ENCODE results near the gene SKOR1. TPM values are rescaled to one million over a fixed set of nuclear protein-coding genes. Genes with fewer than 3 reads are reported as not detected.

The SKOR1 gene
- total RNA-seq, 1 donor from 2014 or later: 0.21 TPM

DNA sequence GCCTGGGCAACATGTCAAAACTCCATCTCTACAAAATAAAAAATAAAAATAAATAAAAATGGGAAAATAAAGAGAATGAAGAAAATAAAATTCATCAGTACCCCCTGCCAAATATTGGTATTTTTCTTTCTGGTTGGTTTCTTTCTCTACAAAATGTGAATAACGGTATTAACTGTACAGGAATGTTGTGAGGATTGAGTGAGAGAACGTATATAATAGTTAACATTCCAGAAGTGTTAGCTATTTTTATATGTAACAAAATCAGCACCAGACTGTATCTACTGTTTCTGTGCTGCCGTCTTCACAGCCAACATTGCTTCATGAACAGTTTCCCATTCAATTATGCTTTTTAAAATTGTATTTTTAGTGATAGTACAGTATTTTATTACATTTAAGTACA is 40.0 kb downstream of the SKOR1 start:
- no peak for TF ChIP-seq CTCF (IDR thresholded peaks at IDR 0.05; ENCODE audit: unreplicated experiment)
- no peak overlapping the region for H3K27ac Mint-ChIP-seq (ENCODE audit: unreplicated experiment)
- no peaks in the 10 kb centered on the region for H3K4me1 Mint-ChIP-seq (ENCODE audit: unreplicated experiment)
- peaks cover 13% of the 10 kb centered on the region for H3K36me3 Mint-ChIP-seq (ENCODE audit: low read depth, unreplicated experiment)
- H3K9me3 Mint-ChIP-seq (ENCODE audit: unreplicated experiment): peaks cover 8% of the 10 kb centered on the region
- DNase-seq (ENCODE audit: low spot score): no peak
- peaks cover 1% of the 10 kb centered on the region for H3K27me3 Mint-ChIP-seq (ENCODE audit: unreplicated experiment)
- no peak overlapping the region for H3K4me3 Mint-ChIP-seq (ENCODE audit: unreplicated experiment)

DNA sequence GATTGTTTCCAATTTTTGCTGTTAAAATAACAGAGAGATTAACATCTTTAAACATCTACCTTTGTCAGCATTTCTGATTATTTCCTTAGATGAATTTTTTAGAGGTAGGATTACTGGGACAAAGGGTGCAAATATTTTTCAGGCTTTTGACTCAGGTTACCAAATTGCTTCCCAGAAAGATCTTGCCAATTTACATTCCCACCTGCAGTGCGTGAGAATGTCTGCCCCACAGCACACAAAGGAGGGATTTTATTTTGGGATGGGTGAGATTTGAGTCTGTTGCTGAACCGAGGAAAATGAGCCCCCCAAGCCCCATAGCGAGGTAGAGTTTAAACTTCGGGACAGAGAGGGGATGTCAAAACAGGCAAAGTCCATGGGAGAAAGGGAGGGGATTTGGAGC is 40.5 kb downstream of the SKOR1 start:
- peaks cover 13% of the 10 kb centered on the region for H3K36me3 Mint-ChIP-seq (ENCODE audit: low read depth, unreplicated experiment)
- H3K27me3 Mint-ChIP-seq (ENCODE audit: unreplicated experiment): peaks cover 1% of the 10 kb centered on the region
- H3K27ac Mint-ChIP-seq (ENCODE audit: unreplicated experiment): no peak overlapping the region
- DNase-seq (ENCODE audit: low spot score): no peak
- H3K9me3 Mint-ChIP-seq (ENCODE audit: unreplicated experiment): peaks cover 8% of the 10 kb centered on the region
- no peak for TF ChIP-seq CTCF (IDR thresholded peaks at IDR 0.05; ENCODE audit: unreplicated experiment)
- no peak overlapping the region for H3K4me3 Mint-ChIP-seq (ENCODE audit: unreplicated experiment)
- H3K4me1 Mint-ChIP-seq (ENCODE audit: unreplicated experiment): no peaks in the 10 kb centered on the region

DNA sequence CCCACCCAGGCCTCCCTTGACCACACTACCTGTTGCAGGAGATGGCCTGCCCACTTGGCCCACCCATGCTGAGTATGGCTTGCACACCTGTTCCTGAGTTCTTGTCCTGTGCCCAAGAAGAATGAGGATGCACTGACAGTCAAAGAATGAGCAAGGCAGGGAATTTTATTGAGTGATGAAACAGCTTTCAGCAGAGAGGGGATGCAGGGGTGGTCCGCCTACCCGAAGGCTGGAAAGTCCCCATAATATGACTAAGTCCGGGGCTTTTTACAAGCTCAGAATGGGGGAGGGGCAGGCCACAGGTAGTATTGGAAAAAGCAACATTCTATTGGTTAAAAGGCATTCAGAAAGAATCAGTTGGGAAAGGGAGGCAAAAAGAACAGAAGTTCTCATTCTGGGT is 44.4 kb downstream of the SKOR1 start:
- H3K9me3 Mint-ChIP-seq (ENCODE audit: unreplicated experiment): peaks cover 8% of the 10 kb centered on the region
- no peak overlapping the region for H3K27ac Mint-ChIP-seq (ENCODE audit: unreplicated experiment)
- peaks cover 16% of the 10 kb centered on the region for H3K36me3 Mint-ChIP-seq (ENCODE audit: low read depth, unreplicated experiment)
- no peaks in the 10 kb centered on the region for H3K4me1 Mint-ChIP-seq (ENCODE audit: unreplicated experiment)
- TF ChIP-seq CTCF (IDR thresholded peaks at IDR 0.05; ENCODE audit: unreplicated experiment): no peak
- DNase-seq (ENCODE audit: low spot score): no peak
- H3K4me3 Mint-ChIP-seq (ENCODE audit: unreplicated experiment): no peak overlapping the region
- H3K27me3 Mint-ChIP-seq (ENCODE audit: unreplicated experiment): no peaks in the 10 kb centered on the region

GRCh38 chr15:67870868-67871408 is 45.6 kb downstream of the SKOR1 start:
- DNase-seq (ENCODE audit: low spot score): no peak
- Mint-ChIP-seq H3K27me3 (ENCODE audit: unreplicated experiment) (no peaks in the 10 kb centered on the region), H3K9me3 (ENCODE audit: unreplicated experiment) (peaks cover 8% of the 10 kb centered on the region), H3K36me3 (ENCODE audit: low read depth, unreplicated experiment) (peaks cover 16% of the 10 kb centered on the region), H3K4me3 (ENCODE audit: unreplicated experiment) (no peak overlapping the region), H3K4me1 (ENCODE audit: unreplicated experiment) (no peaks in the 10 kb centered on the region), H3K27ac (ENCODE audit: unreplicated experiment) (no peak overlapping the region)
- no peak for TF ChIP-seq CTCF (IDR thresholded peaks at IDR 0.05; ENCODE audit: unreplicated experiment)

- Mint-ChIP-seq H3K4me3 (ENCODE audit: unreplicated experiment) (no peak overlapping the region), H3K27me3 (ENCODE audit: unreplicated experiment) (no peaks in the 10 kb centered on the region), H3K27ac (ENCODE audit: unreplicated experiment) (no peak overlapping the region), H3K9me3 (ENCODE audit: unreplicated experiment) (peaks cover 8% of the 10 kb centered on the region), H3K36me3 (ENCODE audit: low read depth, unreplicated experiment) (peaks cover 13% of the 10 kb centered on the region), H3K4me1 (ENCODE audit: unreplicated experiment) (no peaks in the 10 kb centered on the region)
- TF ChIP-seq CTCF (IDR thresholded peaks at IDR 0.05; ENCODE audit: unreplicated experiment): no peak
- DNase-seq (ENCODE audit: low spot score): no peak
Measured at GRCh38 chr15:67873777-67874176, 48.5 kb downstream of the SKOR1 start.

Measured in endothelial cell (in vitro differentiated cells).